ENCODE data around the gene SRP68.
"Not testable (repeated sequence)": the region's sequence is repeated elsewhere in the genome, so short reads cannot be mapped to it uniquely, and the experiment has no call there.

The SRP68 gene

DNA sequence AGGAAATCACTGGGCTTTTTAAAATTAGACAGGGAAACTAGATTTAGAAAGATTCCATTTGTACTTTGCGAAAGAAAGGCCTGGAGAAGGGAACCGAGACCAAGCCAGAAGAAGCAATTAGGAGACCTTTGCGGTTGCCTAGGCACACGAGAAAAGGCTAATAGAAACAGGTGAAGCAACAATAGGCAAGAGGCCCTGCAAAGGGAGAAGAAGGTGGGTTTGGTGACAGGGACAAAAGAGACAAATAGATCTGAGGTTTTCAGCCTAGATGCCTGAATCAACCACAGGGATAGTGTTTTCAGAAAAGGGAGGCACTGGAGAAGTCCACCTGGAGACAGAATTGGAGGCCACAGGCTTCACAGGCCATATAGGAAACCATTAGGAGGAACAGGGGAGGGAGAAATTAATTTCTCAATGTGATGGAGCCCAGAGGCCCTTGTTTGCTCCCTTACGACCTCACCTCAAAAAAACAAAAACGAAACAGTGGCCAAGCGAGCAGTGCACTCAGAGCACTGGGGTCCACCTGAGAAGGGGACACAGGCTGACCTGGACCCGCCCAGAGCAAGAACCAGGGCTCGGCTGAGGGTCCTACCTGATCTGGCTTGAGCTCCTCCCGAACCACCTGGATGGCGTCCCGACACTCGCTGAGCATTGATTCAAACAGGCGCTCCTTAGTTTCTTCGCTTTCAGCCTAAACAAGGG lies 22.3 kb downstream of the SRP68 start:
- no peak overlapping the region for H3K9ac ChIP-seq (ENCODE audit: low read depth, low read length)
- no peak overlapping the region for H3K4me2 ChIP-seq (ENCODE audit: low read length)
- no peaks in the 10 kb centered on the region for H3K27me3 ChIP-seq (ENCODE audit: control insufficient read depth, insufficient read depth, low read length)
- H3K4me1 ChIP-seq (ENCODE audit: control insufficient read depth, insufficient read depth, low read length) = peaks cover 27% of the 10 kb centered on the region
- H3K36me3 ChIP-seq (ENCODE audit: insufficient read depth, low read length) = peaks cover 80% of the 10 kb centered on the region
- peaks cover 4% of the 10 kb centered on the region for H3K9me3 ChIP-seq (replicated peaks; ENCODE audit: low read length)
- H3K4me3 ChIP-seq (ENCODE audit: low read length) = no peak overlapping the region

DNA sequence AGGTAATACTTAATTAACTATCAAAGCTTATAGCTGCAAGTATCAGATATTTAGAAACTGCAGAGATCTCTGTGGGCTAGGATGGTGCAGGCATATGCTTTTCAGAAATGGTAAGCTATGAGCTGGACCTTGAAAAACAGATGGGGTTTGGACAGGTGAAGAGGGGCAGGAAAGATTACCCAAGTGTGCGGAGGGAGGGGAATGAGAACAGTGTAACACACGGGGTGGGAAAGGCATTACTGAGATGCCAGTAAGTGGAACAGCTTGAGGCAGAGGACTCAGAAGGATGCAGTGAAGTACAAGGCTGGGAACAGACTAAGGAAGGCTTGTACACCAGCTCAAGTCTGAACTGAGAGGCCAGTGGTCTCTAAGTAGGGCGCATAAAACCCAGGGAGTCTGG lies 23.1 kb downstream of the SRP68 start:
- Histone ChIP-seq H3K9ac (ENCODE audit: low read depth, low read length) (no peak overlapping the region), H3K4me2 (ENCODE audit: low read length) (no peak overlapping the region), H3K4me3 (ENCODE audit: low read length) (no peak overlapping the region), H3K27me3 (ENCODE audit: control insufficient read depth, insufficient read depth, low read length) (no peaks in the 10 kb centered on the region), H3K36me3 (ENCODE audit: insufficient read depth, low read length) (peaks cover 84% of the 10 kb centered on the region), H3K4me1 (ENCODE audit: control insufficient read depth, insufficient read depth, low read length) (peaks cover 27% of the 10 kb centered on the region), H3K9me3 (replicated peaks; ENCODE audit: low read length) (peaks cover 4% of the 10 kb centered on the region)

DNA sequence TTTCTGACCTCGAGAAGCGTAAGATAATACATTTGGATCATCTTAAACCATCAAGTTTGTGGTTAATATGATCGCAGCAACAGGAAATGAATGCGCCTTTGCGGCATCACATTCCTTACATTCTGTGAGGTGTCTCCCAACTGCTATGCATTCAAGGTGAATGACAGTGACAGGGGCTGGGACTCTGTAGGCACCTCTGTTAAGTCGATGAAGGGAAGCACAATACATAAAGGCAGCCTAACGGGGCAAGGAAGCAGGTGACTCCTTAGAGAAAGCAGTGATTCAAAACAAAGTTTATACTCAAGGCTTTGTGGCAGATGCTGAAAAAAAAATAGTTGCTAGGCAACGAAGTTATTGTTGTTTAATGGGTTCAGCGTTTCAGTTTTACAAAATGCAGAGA lies 23.6 kb downstream of the SRP68 start:
- peak overlapping the region; percentile 19 for H3K4me2 ChIP-seq (ENCODE audit: low read length)
- H3K4me1 ChIP-seq (ENCODE audit: control insufficient read depth, insufficient read depth, low read length) = peaks cover 22% of the 10 kb centered on the region
- H3K9me3 ChIP-seq (replicated peaks; ENCODE audit: low read length) = peaks cover under 1% of the 10 kb centered on the region
- H3K27me3 ChIP-seq (ENCODE audit: control insufficient read depth, insufficient read depth, low read length) = no peaks in the 10 kb centered on the region
- peaks cover 84% of the 10 kb centered on the region for H3K36me3 ChIP-seq (ENCODE audit: insufficient read depth, low read length)
- H3K9ac ChIP-seq (ENCODE audit: low read depth, low read length) = no peak overlapping the region
- H3K4me3 ChIP-seq (ENCODE audit: low read length) = no peak overlapping the region

- Histone ChIP-seq H3K36me3 (ENCODE audit: insufficient read depth, low read length) (peaks cover 86% of the 10 kb centered on the region), H3K4me3 (ENCODE audit: low read length) (no peak overlapping the region), H3K9me3 (replicated peaks; ENCODE audit: low read length) (no peaks in the 10 kb centered on the region), H3K4me1 (ENCODE audit: control insufficient read depth, insufficient read depth, low read length) (peaks cover 16% of the 10 kb centered on the region), H3K9ac (ENCODE audit: low read depth, low read length) (no peak overlapping the region), H3K27me3 (ENCODE audit: control insufficient read depth, insufficient read depth, low read length) (no peaks in the 10 kb centered on the region), H3K4me2 (ENCODE audit: low read length) (peak overlapping the region; percentile 19)
Measured at GRCh38 chr17:76048025-76048605, 24.2 kb downstream of the SRP68 start.

DNA sequence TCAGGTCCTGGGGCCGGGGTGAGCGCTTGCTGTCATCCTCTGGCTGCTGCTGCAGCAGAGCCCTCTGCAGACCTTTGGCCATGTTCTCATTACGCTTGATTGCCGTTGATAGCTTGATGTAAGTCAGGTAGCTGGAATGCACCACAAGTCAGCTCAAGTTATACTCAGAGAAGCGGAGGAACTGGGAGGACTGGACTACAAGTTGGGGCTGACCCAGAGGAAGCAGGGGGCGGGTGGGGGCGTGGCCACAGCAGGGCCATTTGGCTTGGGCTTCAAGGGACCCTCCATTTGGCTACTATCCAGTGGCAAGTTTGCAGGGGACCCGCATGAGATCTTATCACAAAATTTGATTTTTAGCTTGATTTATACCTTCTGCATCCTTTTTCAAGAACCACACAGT lies 26.3 kb downstream of the SRP68 start:
- Histone ChIP-seq H3K36me3 (ENCODE audit: insufficient read depth, low read length) (peaks cover 90% of the 10 kb centered on the region), H3K27me3 (ENCODE audit: control insufficient read depth, insufficient read depth, low read length) (no peaks in the 10 kb centered on the region), H3K9ac (ENCODE audit: low read depth, low read length) (no peak overlapping the region), H3K4me1 (ENCODE audit: control insufficient read depth, insufficient read depth, low read length) (peaks cover 15% of the 10 kb centered on the region), H3K9me3 (replicated peaks; ENCODE audit: low read length) (no peaks in the 10 kb centered on the region), H3K4me2 (ENCODE audit: low read length) (no peak overlapping the region), H3K4me3 (ENCODE audit: low read length) (no peak overlapping the region)

DNA sequence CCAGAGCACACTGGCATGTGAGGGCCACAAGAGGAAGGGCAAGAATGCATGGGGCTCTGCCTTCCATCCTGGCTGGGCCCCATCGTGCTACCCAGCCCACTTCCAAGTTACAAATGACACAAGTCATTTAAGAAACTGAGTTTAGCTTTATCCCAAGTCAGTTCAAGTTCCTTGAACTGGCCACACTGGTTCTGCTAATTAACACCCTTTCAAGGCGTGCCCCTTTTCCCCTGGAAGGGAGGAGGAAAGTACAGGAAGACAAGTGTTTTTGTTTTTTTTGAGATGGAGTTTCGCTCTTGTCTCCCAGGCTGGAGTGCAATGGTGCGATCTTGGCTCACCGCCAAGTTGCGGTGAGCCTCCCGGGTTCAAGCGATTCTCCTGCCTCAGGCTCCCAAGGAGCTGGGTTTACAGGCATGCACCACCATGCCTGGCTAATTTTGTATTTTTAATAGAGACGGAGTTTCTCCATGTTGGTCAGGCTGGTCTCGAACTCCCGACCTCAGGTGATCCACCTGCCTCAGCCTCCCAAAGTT lies 27.8 kb downstream of the SRP68 start:
- not testable (repeated sequence) for H3K9ac ChIP-seq (ENCODE audit: low read depth, low read length); H3K9me3 ChIP-seq (replicated peaks; ENCODE audit: low read length); H3K4me3 ChIP-seq (ENCODE audit: low read length); H3K4me2 ChIP-seq (ENCODE audit: low read length); H3K27me3 ChIP-seq (ENCODE audit: control insufficient read depth, insufficient read depth, low read length)
- Histone ChIP-seq H3K4me1 (ENCODE audit: control insufficient read depth, insufficient read depth, low read length) (peaks cover 15% of the 10 kb centered on the region), H3K36me3 (ENCODE audit: insufficient read depth, low read length) (peaks cover 89% of the 10 kb centered on the region)

- peaks cover 83% of the 10 kb centered on the region for H3K36me3 ChIP-seq (ENCODE audit: insufficient read depth, low read length)
- H3K9ac ChIP-seq (ENCODE audit: low read depth, low read length); H3K27me3 ChIP-seq (ENCODE audit: control insufficient read depth, insufficient read depth, low read length); H3K4me1 ChIP-seq (ENCODE audit: control insufficient read depth, insufficient read depth, low read length); H3K4me2 ChIP-seq (ENCODE audit: low read length); H3K9me3 ChIP-seq (replicated peaks; ENCODE audit: low read length); H3K4me3 ChIP-seq (ENCODE audit: low read length): not testable (repeated sequence)
Measured at GRCh38 chr17:76042868-76043267, 29.4 kb downstream of the SRP68 start.

DNA sequence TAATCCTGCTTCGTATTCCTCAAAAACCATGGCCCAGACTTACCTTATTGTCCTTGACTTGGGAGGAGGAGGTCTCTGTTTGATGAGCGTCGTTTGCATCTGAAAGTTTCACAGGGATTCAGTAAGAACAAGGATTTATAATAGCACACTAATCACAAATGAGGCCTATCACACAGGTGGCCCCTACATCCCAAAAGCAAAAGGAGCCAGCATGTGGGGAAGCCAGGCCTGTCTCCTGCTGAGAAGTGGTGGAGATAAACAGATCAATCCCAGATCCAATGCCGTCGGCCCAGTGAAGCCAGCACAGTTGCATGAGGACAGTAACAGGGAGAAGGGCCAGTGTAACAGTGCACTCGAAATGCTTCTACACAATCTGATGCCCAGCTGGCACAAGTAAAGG lies 31.9 kb downstream of the SRP68 start:
- no peak overlapping the region for H3K4me2 ChIP-seq (ENCODE audit: low read length)
- H3K9me3 ChIP-seq (replicated peaks; ENCODE audit: low read length) = no peaks in the 10 kb centered on the region
- no peak overlapping the region for H3K4me3 ChIP-seq (ENCODE audit: low read length)
- H3K27me3 ChIP-seq (ENCODE audit: control insufficient read depth, insufficient read depth, low read length) = no peaks in the 10 kb centered on the region
- H3K36me3 ChIP-seq (ENCODE audit: insufficient read depth, low read length) = peaks cover 64% of the 10 kb centered on the region
- H3K4me1 ChIP-seq (ENCODE audit: control insufficient read depth, insufficient read depth, low read length) = no peaks in the 10 kb centered on the region
- no peak overlapping the region for H3K9ac ChIP-seq (ENCODE audit: low read depth, low read length)

DNA sequence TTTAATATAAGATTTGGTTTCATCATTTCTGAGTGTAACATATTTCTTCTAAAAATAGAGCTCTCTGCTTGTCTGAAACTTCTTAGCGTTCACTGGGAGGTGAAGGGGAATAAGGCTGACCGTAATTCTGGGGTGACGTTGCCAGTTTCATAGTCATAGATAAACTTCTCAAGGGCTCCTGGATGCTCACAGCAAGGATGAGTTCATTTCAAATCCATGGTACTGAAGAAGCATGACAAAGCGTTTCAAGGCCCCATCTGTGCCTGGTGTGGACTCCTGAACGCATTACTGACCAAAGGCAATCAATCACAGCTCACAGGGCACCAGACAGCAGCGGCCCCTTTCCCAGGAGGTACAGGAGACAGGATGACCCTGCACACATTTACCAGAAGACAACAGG lies 33.2 kb downstream of the SRP68 start:
- H3K27me3 ChIP-seq (ENCODE audit: control insufficient read depth, insufficient read depth, low read length) = no peaks in the 10 kb centered on the region
- H3K9me3 ChIP-seq (replicated peaks; ENCODE audit: low read length) = no peaks in the 10 kb centered on the region
- H3K36me3 ChIP-seq (ENCODE audit: insufficient read depth, low read length) = peaks cover 52% of the 10 kb centered on the region
- no peak overlapping the region for H3K4me3 ChIP-seq (ENCODE audit: low read length)
- H3K4me2 ChIP-seq (ENCODE audit: low read length) = no peak overlapping the region
- H3K9ac ChIP-seq (ENCODE audit: low read depth, low read length) = no peak overlapping the region
- no peaks in the 10 kb centered on the region for H3K4me1 ChIP-seq (ENCODE audit: control insufficient read depth, insufficient read depth, low read length)

- Histone ChIP-seq H3K9me3 (replicated peaks; ENCODE audit: low read length) (no peaks in the 10 kb centered on the region), H3K9ac (ENCODE audit: low read depth, low read length) (no peak overlapping the region), H3K4me3 (ENCODE audit: low read length) (no peak overlapping the region), H3K36me3 (ENCODE audit: insufficient read depth, low read length) (peaks cover 41% of the 10 kb centered on the region), H3K4me1 (ENCODE audit: control insufficient read depth, insufficient read depth, low read length) (no peaks in the 10 kb centered on the region), H3K4me2 (ENCODE audit: low read length) (no peak overlapping the region), H3K27me3 (ENCODE audit: control insufficient read depth, insufficient read depth, low read length) (no peaks in the 10 kb centered on the region)
Measured at GRCh38 chr17:76038050-76038449, 34.3 kb downstream of the SRP68 start.

DNA sequence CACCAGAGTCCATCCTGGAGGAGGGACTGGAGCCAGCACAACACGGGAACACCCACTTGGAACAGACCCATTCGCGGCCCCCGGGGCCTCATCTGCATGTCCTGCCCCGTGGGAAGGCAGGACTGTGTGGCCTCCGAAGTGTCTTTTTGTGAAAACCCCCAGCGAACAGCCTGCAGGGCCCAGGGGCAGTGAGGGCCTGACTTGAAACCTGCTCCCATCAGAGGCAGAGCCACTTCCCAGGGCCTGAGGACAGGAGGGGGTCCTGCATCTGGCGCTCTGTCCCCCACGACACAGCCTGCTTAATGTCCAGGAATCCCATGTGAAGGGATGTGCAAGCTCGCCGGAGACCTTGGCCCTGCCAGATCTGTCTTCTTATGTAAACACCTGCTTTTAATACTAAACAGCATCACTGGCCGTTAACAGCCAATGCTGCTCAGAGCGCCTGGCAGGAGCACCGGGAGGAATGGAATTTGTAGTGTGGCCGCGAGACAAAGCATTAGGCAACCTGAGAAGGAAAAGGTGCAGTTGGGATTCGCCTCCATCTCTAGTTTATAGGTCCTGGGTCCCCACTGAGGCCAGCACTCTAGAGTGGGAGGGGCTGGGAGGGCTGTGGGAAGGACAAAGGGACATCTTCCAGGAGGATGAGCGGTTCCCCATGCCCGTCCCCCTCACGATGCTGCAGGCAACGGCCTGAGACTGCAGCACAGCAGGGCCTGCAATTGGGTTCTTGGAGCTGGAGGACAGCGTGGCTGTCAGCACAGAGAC lies 35.6 kb downstream of the SRP68 start:
- Histone ChIP-seq H3K27me3 (ENCODE audit: control insufficient read depth, insufficient read depth, low read length) (no peaks in the 10 kb centered on the region), H3K36me3 (ENCODE audit: insufficient read depth, low read length) (peaks cover 32% of the 10 kb centered on the region), H3K4me3 (ENCODE audit: low read length) (no peak overlapping the region), H3K9ac (ENCODE audit: low read depth, low read length) (no peak overlapping the region), H3K4me2 (ENCODE audit: low read length) (no peak overlapping the region), H3K4me1 (ENCODE audit: control insufficient read depth, insufficient read depth, low read length) (no peaks in the 10 kb centered on the region), H3K9me3 (replicated peaks; ENCODE audit: low read length) (no peaks in the 10 kb centered on the region)

Measured in skeletal muscle satellite cell (primary cell).